Mucosa of stomach (tissue), 1 donor: ENCODE data around the gene HMOX1.

Experiments
- H3K27me3 ChIP-seq: one replicate; pipeline ENCODE4 v1.7.0; 2013; ENCODE audit warnings: mild to moderate bottlenecking, low read length; ENCODE audit not compliant: control insufficient read depth, insufficient read depth
- H3K36me3 ChIP-seq: one replicate; pipeline ENCODE4 v1.7.0; 2013; ENCODE audit warnings: low read length; ENCODE audit not compliant: control insufficient read depth, insufficient read depth
- H3K4me1 ChIP-seq: one replicate; pipeline ENCODE4 v1.7.0; 2013; ENCODE audit warnings: mild to moderate bottlenecking, low read length; ENCODE audit not compliant: control insufficient read depth, insufficient read depth
- H3K4me3 ChIP-seq: one replicate; pipeline ENCODE4 v1.7.0; 2013; ENCODE audit warnings: low read length
- H3K9ac ChIP-seq: one replicate; pipeline ENCODE4 v1.7.0; 2013; ENCODE audit warnings: mild to moderate bottlenecking, low read length, moderate library complexity
- H3K9me3 ChIP-seq: one replicate; pipeline ENCODE4 v1.7.0; 2013; ENCODE audit warnings: mild to moderate bottlenecking, low read length, moderate library complexity; ENCODE audit not compliant: control insufficient read depth
- donor health status: Pancreatic carcinoma.

HMOX1 gene

DNA sequence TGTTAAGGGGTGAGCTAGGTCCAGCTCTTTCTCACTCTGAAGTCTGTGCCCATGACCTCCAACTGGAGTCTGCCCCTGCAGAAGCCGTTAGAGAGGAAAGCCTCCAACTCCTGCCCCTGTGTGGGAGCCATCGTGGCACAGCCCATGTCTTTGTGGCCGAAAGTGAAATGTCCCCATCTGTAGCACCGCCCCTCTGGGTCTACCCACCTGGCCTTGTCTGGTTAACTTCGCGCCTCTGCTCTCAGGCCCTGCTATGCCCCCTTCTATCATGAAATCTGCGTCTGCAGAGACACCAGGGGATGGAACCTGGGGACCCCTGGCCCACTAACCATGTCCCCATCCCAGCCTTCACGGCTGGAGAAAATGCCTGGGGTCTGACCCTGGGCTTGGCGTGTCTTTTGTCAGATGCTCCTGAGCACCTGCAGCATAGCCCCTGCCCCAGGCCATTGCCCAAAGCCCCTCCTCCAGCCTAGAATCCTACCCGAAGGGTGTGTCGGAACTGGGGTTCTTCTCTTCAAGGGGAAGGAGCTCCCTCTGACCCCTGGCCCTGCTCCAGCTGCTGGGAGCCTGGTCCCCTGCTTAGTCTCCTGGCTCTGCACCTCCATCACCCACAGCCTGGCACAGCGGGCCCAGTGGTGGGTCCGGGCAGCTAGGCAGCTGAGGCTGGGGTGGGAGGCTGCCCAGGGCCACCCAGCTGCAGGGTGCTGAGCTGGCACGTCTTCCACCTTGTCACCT is 35.8 kb upstream of the HMOX1 start:
- no peaks in the 10 kb centered on the region for H3K9me3 ChIP-seq
- H3K4me1 ChIP-seq = peaks cover 2% of the 10 kb centered on the region
- H3K9ac ChIP-seq = no peak overlapping the region
- no peaks in the 10 kb centered on the region for H3K36me3 ChIP-seq
- no peak overlapping the region for H3K4me3 ChIP-seq
- no peaks in the 10 kb centered on the region for H3K27me3 ChIP-seq

DNA sequence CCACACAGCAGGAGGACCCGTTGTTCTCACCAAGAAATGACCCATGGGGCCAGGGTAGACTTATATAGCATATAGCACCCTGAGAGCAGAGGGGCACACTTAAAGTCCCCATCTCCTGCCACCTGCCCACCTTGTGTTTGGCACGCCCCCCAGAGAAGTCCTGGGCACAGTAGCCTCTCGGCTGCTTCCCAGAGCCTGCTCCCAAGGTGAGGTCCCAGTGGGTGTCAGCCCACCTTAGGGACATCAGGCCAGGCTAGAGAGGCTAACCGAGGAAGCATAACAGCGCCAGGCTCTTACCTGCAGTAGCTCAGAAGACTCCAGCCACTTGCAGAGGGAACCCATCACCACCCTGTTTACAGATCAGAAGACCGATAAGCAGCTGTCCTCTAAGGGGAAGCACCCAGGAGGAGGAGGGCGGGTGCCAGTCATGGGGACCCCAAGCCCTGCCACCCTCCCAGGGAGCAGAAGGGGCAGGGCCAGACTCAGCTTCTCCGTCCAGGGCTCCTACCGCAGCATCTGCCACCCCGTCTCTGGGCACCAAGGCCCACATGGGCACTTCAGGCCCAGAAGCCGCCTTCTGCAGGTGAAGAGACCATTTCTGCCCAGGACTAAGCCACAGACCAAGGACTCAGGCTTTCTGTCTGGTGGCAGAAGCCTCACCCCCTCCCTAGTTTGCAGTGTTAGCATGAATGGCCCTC is 34.9 kb upstream of the HMOX1 start:
- Histone ChIP-seq H3K4me3 (no peak overlapping the region), H3K4me1 (peaks cover 8% of the 10 kb centered on the region), H3K9me3 (no peaks in the 10 kb centered on the region), H3K9ac (no peak overlapping the region), H3K27me3 (peaks cover 1% of the 10 kb centered on the region), H3K36me3 (no peaks in the 10 kb centered on the region)

DNA sequence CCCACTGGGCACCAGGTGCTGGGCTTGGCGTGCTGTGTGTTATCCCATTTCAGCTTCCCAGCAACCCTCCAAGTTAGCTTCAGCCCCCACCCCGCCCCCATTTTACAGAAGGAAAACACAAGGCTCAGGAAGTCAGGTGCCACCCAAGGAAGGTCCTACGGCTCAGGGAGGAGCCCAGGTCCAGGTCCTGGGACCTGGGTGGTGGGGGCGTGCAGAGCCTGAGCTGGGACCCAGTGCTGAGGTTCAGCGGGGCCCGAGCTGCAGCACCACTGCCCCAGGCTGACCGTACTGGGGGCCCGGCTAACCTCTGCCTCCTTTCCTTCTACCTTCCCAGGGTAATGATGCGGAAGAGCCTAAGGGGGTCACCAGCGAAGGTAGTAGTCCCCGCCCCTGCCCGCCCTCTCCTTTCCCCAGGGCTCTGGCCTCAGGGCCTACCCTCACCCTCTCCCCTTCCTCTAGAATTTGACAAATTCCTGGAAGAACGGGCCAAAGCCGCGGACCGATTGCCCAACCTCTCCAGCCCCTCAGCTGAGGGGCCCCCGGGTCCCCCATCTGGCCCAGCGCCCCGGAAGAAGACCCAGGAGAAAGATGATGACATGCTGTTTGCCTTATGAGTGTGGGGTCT is 34.2 kb upstream of the HMOX1 start:
- peaks cover 8% of the 10 kb centered on the region for H3K27me3 ChIP-seq
- no peak overlapping the region for H3K9ac ChIP-seq
- no peaks in the 10 kb centered on the region for H3K36me3 ChIP-seq
- no peaks in the 10 kb centered on the region for H3K9me3 ChIP-seq
- no peak overlapping the region for H3K4me3 ChIP-seq
- H3K4me1 ChIP-seq = peaks cover 15% of the 10 kb centered on the region

DNA sequence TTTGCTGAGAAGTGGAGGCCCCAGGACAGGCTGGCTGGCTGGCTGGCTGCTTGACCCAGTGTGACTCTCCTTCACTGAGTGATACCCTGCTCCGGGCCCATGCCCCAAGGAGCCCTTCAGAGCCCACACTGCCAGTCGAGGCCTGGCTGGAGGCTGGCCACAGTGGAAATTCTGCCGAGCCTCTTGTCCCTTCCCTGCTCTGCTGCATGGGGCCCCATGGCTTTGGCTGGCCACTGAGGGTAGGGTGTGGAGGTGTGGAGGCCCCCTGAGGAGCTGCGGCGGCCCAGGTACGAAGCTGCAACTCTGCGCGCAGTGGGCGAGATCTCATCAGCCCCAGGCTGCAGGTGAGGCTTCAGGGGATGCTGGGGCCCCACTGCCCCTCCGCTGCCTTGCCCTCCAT is 33.4 kb upstream of the HMOX1 start:
- H3K9me3 ChIP-seq = no peaks in the 10 kb centered on the region
- H3K36me3 ChIP-seq = no peaks in the 10 kb centered on the region
- peaks cover 8% of the 10 kb centered on the region for H3K27me3 ChIP-seq
- H3K9ac ChIP-seq = no peak overlapping the region
- H3K4me1 ChIP-seq = peaks cover 15% of the 10 kb centered on the region
- H3K4me3 ChIP-seq = no peak overlapping the region

DNA sequence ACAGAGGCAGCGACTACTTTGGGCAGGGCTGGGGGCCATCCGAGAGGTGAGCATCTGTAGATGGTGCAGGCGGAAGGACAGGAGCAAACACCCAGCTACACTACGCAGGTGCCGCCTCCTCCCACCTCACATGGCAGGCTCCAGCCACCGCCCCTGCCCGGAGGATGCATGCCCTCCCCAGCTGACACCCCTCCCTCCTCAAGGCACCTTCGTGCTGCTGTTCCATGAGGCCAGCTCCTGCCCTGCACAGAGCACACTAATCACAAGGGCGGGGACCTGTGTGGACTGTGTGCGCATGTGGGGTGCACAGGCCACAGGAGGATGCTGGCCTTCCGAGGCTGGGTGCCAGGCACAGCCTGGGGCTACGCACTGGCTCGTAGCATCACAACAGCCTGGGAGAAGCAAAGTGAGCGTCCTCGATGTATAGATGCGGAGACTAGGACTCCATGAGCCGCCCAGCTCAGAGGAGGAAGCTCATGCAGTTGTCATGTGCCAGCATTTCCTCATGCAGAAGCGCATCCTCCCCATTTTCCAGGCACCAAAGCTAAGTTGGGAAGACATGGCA is 32.8 kb upstream of the HMOX1 start:
- H3K4me3 ChIP-seq = no peak overlapping the region
- H3K9me3 ChIP-seq = no peaks in the 10 kb centered on the region
- no peaks in the 10 kb centered on the region for H3K36me3 ChIP-seq
- H3K27me3 ChIP-seq = peaks cover 8% of the 10 kb centered on the region
- H3K9ac ChIP-seq = no peak overlapping the region
- peaks cover 15% of the 10 kb centered on the region for H3K4me1 ChIP-seq

DNA sequence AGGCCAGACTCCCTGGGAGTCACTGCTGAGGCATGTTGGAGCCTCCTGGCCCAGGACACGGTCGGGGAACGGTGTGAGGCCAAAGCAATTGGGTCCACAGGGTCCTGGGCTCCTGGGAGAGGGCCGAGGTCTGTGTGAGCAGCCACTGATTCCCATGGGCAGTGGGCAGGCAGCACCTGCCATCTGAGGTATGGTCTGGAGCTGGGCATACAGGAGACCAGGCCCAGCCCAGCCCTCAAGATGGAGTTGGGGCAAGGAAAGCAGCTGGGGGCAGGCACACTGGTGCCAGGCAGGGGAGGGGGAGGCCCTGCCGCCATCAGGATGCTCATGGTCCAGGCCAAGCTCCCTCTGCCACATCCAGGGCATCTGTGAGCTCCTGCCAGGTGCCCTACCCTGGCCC is 32.2 kb upstream of the HMOX1 start:
- Histone ChIP-seq H3K4me1 (peaks cover 15% of the 10 kb centered on the region), H3K27me3 (peaks cover 8% of the 10 kb centered on the region), H3K36me3 (no peaks in the 10 kb centered on the region), H3K9ac (no peak overlapping the region), H3K9me3 (no peaks in the 10 kb centered on the region), H3K4me3 (no peak overlapping the region)

DNA sequence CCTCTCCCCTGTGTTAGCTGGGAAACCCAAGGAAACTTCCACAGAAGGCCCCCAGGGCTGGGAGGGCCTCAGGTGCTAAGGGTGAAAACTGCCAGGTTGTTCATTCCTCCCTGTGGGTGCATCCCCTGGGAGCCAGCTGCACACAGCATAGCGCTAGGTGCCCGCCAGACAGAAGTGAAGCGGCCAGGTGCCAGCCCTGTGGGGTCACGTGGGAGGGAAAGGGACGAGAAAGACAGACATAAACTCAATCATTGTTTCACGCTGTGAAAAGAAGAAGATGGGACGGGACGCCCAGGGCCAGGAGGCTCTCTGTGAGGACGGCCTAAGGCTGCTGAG is 31.6 kb upstream of the HMOX1 start:
- no peak overlapping the region for H3K4me3 ChIP-seq
- no peak overlapping the region for H3K9ac ChIP-seq
- H3K9me3 ChIP-seq = no peaks in the 10 kb centered on the region
- H3K36me3 ChIP-seq = no peaks in the 10 kb centered on the region
- peaks cover 8% of the 10 kb centered on the region for H3K27me3 ChIP-seq
- peaks cover 15% of the 10 kb centered on the region for H3K4me1 ChIP-seq

DNA sequence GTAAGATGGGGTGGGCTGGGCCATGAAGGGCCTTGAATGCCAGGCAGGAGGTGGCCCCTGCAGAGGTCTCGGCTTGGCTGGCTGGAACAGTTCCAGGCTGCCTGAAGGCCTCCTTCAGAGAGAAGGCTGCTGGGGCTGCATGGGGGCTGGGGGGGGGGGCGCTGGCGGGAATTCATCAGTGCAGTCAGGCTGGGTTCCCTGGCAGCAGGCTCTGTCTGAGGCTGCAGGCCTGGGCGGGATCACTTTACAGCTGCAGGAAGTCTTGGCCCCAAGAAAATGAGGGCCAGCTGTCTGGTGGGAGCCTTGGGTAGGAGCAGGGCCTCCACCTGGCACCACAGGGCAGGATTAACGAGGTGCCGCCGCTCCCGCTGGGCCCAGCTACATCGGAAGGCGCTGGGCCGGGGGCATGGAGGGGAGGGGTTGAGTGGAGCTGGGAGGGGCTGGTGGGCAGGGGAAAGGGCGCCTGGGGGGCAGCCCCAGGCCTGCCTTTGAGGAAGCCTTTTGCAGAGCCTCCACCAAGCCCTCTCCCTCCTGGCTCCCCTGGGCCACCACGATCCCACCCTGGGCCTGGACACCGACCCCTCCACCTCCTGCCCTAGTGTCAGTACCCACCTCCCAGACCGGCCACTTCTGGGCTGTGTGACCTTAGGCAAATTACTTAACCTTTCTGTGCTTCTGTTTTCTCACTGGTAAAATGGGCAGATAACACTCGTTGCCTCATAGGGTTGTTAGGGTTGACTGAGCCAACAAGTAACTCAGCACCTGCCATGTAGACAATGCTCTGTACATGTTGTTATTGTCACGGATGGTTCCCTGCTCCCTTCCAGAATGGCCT is 31.0 kb upstream of the HMOX1 start:
- Histone ChIP-seq H3K4me1 (peaks cover 15% of the 10 kb centered on the region), H3K9me3 (no peaks in the 10 kb centered on the region), H3K36me3 (no peaks in the 10 kb centered on the region), H3K27me3 (peaks cover 8% of the 10 kb centered on the region), H3K9ac (peak overlapping the region; percentile 69), H3K4me3 (no peak overlapping the region)

DNA sequence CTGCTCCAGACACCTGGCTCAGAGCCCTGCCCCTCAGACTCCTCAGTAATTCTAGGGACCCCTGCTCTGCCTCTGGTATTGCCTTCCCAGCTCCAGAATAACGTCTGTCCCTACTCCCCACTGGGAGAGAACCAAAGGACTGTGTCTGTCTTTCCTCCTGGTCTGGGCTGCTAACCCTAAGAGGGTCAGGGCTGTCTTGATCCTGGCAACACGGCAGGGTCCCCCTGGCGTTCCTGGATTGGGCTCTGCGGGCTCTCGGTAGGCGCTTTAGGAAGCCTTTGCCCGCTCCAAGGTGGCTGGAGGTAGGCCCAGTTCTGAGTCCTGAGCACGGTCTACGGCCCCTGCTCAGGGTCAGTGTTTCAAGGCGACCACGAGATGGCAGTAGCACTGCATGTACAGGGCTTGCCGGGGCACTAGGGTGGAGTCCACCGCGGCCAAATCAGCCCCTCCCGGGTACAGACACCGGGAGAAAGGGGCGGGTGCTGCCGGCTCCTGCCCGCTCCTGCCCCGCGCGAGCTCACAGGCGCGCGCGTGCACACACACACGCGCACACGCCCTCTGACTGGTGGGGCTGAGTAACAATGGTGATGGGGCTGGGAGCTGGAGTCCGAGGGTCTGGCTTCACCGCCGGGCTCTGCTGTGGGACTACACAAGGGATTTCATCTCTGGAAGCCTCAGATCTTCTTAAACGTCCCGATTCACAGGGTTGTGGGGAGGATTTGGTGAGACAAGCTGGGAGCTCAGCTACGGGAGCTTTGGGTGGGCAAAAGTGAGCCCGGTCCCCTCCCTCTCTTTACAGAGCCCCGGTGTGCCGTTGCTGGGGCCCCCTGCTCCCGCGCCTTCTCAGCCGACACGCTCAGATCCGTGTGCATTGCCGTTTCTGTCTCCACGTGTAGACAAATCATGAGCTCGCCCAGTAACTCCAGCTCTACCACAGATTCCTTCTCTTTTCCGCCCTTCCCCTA is 30.1 kb upstream of the HMOX1 start:
- Histone ChIP-seq H3K36me3 (no peaks in the 10 kb centered on the region), H3K27me3 (peaks cover 8% of the 10 kb centered on the region), H3K9ac (peak overlapping the region; percentile 69), H3K4me1 (peaks cover 15% of the 10 kb centered on the region), H3K4me3 (peak overlapping the region; percentile 33), H3K9me3 (no peaks in the 10 kb centered on the region)

DNA sequence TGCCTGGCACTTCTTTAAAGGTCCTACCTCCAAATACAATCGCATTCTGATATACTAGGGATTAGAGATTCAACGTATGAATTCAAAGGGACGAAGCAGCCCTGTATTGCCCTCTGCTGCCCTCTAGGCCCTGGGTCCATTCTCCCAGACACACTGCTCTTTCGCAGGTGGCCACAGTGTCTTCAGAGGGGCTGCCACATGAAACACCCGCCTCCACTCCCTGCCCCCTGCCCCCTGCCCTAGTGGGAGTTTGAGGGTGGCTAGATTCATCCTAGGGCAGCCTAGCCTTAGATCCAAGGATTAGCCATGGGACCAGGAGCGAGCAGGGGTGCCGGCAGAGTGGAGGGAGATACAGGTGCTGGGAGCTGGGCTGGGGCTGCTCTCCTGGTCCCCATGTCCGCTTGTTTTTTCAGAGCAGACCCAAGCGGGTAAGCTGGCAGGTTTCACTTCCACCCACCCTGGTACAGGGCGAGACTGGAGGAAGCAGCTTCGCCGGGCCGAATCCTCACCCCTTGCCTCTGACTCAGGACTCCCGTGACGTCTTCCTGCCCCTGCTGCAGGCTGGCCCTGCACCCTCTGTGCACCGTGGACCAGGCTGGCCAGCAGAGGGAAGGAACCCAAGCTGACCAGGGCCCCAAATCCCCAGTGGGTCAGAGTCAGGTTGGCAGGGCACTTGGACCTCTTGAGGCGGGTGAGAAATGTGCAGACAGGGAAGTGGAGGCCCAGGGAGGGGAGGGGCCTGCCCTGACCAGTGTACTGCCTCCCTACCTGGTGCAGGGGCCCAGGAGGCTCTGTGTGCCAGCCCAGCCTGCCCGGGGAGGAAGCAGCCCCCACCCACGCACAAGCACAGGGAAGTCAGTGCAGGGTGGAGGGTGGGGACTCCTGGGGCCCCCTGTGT is 28.4 kb upstream of the HMOX1 start:
- Histone ChIP-seq H3K9me3 (no peaks in the 10 kb centered on the region), H3K36me3 (no peaks in the 10 kb centered on the region), H3K4me3 (no peak overlapping the region), H3K9ac (no peak overlapping the region), H3K4me1 (peaks cover 15% of the 10 kb centered on the region), H3K27me3 (peaks cover 8% of the 10 kb centered on the region)
